RWPE2 (cell line): ENCODE data around the gene SYT7.

ENCODE experiments used
- ATAC-seq: fragments of 200-7000 bp; cut with Tn5 transposase; 3 replicates; pipeline ENCODE4 v1.9.1; 2021; ENCODE audit warnings: low read depth
- DNase-seq: peaks from one replicate; pipeline ENCODE4 v3.0.0-alpha.2; 2020; ENCODE audit warnings: low spot score
- H3K27ac ChIP-seq: fragments of 450-650 bp; 2 replicates; pipeline ENCODE4 v1.5.1; 2017; ENCODE audit warnings: mild to moderate bottlenecking; ENCODE audit not compliant: poor library complexity, severe bottlenecking
- H3K27me3 ChIP-seq: fragments of 250-450 bp; sonication (Bioruptor Pico); 2 replicates; pipeline ENCODE4 v1.5.1; 2021; ENCODE audit warnings: mild to moderate bottlenecking, moderate library complexity; ENCODE audit not compliant: insufficient read depth, poor library complexity, severe bottlenecking
- H3K36me3 ChIP-seq: fragments of 250-450 bp; sonication (Bioruptor Pico); 2 replicates; pipeline ENCODE4 v1.5.1; 2020; ENCODE audit warnings: low read depth, mild to moderate bottlenecking, moderate library complexity
- H3K4me1 ChIP-seq: fragments of 250-450 bp; sonication (Bioruptor Pico); 2 replicates; pipeline ENCODE4 v1.5.1; 2021; ENCODE audit warnings: mild to moderate bottlenecking, moderate library complexity; ENCODE audit not compliant: insufficient read depth, poor library complexity, severe bottlenecking
- H3K4me3 ChIP-seq: fragments of 250-450 bp; sonication (Bioruptor Pico); 2 replicates; pipeline ENCODE4 v1.5.1; 2021; ENCODE audit warnings: mild to moderate bottlenecking, moderate library complexity; ENCODE audit not compliant: severe bottlenecking
- H3K9me3 ChIP-seq: fragments of 250-450 bp; sonication (Bioruptor Pico); 2 replicates; pipeline ENCODE4 v1.5.1; 2021; ENCODE audit warnings: mild to moderate bottlenecking, moderate library complexity; ENCODE audit not compliant: severe bottlenecking
- TF ChIP-seq, protein P1 (sequence below): fragments of 450-650 bp; IDR thresholded peaks from one replicate; pipeline ENCODE4 v1.5.1; 2017; ENCODE audit warnings: mild to moderate bottlenecking, moderate library complexity; ENCODE audit not compliant: poor library complexity, severe bottlenecking

SYT7 gene

DNA sequence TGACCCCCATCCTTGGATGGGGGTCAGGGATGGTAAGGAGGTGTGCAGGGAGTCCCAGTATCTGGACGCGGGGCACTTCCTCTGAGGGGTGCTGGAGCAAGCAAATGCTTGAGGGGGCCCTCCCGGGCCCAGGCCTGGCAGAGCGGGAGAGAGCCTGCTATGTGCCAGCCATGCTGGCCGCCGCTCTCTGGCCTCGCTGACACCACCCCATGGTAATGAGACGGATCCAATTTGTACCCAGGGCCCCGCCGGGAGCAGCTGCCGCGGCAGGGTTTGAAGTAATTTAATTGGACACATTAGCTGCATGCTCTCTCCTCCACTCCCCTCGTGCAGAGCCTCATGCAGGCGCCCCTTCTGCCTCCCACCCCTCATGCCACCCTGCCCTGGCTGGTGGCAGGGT, 6.3 kb downstream of the SYT7 start:
- TF ChIP-seq, protein P1, sequence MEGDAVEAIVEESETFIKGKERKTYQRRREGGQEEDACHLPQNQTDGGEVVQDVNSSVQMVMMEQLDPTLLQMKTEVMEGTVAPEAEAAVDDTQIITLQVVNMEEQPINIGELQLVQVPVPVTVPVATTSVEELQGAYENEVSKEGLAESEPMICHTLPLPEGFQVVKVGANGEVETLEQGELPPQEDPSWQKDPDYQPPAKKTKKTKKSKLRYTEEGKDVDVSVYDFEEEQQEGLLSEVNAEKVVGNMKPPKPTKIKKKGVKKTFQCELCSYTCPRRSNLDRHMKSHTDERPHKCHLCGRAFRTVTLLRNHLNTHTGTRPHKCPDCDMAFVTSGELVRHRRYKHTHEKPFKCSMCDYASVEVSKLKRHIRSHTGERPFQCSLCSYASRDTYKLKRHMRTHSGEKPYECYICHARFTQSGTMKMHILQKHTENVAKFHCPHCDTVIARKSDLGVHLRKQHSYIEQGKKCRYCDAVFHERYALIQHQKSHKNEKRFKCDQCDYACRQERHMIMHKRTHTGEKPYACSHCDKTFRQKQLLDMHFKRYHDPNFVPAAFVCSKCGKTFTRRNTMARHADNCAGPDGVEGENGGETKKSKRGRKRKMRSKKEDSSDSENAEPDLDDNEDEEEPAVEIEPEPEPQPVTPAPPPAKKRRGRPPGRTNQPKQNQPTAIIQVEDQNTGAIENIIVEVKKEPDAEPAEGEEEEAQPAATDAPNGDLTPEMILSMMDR, result no peak
- H3K9me3 ChIP-seq, result no peaks in the 10 kb centered on the region
- H3K4me3 ChIP-seq, result no peak overlapping the region
- DNase-seq (no peak), ATAC-seq (no peak)
- no peaks in the 10 kb centered on the region for H3K4me1 ChIP-seq
- H3K27ac ChIP-seq, result no peak overlapping the region
- no peaks in the 10 kb centered on the region for H3K36me3 ChIP-seq
- H3K27me3 ChIP-seq, result peaks cover 6% of the 10 kb centered on the region

DNA sequence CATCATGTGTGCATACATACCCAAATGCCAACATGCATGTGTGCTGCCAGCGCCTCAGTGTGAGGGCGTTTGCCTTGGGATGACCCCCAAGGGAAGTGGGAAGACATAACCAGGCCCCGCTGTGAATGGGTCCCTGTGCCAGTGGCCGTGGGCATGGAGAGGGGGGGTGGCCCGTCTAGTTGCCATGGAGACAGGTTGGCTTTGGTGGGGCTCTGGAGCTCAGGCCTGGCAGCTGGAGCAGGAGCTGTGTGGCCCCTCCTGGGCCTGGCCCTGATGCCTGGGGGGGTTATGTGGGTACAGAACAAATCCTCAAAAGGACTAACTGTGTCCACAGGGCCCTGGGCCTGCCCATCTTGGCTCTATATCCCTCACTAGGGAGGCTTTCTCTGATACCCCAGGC, 8.0 kb downstream of the SYT7 start:
- Histone ChIP-seq H3K4me3 (no peak overlapping the region), H3K36me3 (no peaks in the 10 kb centered on the region), H3K27ac (no peak overlapping the region), H3K27me3 (peaks cover 10% of the 10 kb centered on the region), H3K4me1 (no peaks in the 10 kb centered on the region), H3K9me3 (no peaks in the 10 kb centered on the region)
- no peak for ATAC-seq
- no peak for DNase-seq
- TF ChIP-seq, protein P1, result no peak

DNA sequence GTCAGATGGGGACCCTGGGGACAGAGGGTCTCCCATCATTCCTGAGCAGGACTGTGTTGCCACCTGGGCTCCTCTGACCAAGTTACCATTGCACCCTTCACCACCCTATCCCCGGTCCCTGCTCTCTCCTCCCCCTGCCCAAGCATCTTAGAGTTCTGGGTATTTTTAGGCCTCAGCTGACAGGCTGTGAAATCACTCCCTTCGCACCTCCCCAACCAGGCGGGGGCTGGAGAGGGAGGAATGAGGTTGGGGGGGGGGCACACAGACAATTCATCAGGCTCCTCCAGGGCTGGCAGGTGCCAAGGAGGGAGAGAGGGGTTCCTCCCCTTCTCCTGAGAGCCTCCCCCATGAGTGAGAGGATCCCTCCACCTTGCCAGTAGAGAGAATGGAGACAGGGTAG, 9.0 kb downstream of the SYT7 start:
- TF ChIP-seq, protein P1, result no peak
- Histone ChIP-seq H3K27me3 (peaks cover 14% of the 10 kb centered on the region), H3K4me1 (no peaks in the 10 kb centered on the region), H3K4me3 (no peak overlapping the region), H3K27ac (no peak overlapping the region), H3K36me3 (no peaks in the 10 kb centered on the region), H3K9me3 (no peaks in the 10 kb centered on the region)
- ATAC-seq, result no peak
- DNase-seq, result no peak

DNA sequence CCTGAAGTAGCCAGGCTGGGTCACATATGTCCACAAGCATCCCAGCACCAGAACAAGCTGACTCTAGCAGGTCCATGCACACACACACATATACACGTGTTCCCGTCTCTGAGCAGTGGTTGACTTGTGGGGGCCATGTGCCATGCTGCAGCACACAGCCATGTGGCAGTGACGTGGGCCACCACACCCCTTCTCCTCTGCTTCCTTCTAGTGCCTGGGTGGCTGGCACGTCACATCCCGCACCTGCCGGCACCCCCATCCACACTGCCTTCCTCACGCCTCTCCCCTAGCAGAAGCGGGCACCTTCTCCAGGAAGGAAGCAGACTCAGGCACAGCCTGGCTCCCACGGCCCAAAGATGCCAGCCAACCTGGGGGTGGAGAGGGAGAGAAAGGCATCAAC, 9.5 kb downstream of the SYT7 start:
- H3K27me3 ChIP-seq, result peaks cover 14% of the 10 kb centered on the region

DNA sequence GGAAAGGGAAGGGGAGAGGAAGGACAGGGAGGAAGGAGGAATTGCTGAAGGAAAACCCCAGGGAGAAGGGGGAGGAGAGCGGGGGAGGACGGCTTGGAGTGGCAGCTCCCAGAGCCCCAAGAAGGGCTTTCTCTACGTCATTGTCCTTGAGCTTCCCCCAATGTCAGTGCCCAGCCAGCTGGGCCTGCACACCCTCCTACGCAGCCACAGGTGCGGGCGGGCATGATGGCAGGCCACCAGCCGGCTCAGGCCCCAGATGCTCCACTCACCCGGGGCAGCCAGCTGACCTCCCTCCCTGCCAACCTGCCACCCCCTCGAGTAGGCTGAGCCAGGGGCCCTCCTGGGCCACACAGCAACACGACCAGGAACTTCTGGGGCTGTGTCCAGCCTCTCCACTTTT, 11.2 kb downstream of the SYT7 start:
- Histone ChIP-seq H3K4me1 (no peaks in the 10 kb centered on the region), H3K9me3 (no peaks in the 10 kb centered on the region), H3K36me3 (no peaks in the 10 kb centered on the region), H3K27ac (no peak overlapping the region), H3K4me3 (no peak overlapping the region), H3K27me3 (peaks cover 14% of the 10 kb centered on the region)
- TF ChIP-seq, protein P1, result no peak
- DNase-seq (no peak), ATAC-seq (no peak)

More for the DNA sequence above, 9.5 kb downstream of the SYT7 start:
- H3K4me1 ChIP-seq, result no peaks in the 10 kb centered on the region
- no peak for ATAC-seq
- H3K4me3 ChIP-seq, result no peak overlapping the region
- H3K36me3 ChIP-seq, result no peaks in the 10 kb centered on the region
- TF ChIP-seq, protein P1, result no peak
- H3K9me3 ChIP-seq, result no peaks in the 10 kb centered on the region
- no peak for DNase-seq
- no peak overlapping the region for H3K27ac ChIP-seq
